Body of pancreas (tissue), 4 donors: Measurements from ENCODE around the gene ANKRD18A. TPM values are rescaled to one million over a fixed set of nuclear protein-coding genes. Genes with fewer than 3 reads are reported as not detected.

Experiments used
- ATAC-seq: fragments of 150-250 bp; one replicate; pipeline ENCODE4 v1.9.1; 2016
- DNase-seq, 4 donors: peaks; one replicate each; pipeline ENCODE4 v3.0.0-alpha.2; 2019
- H3K27ac ChIP-seq, 4 donors: fragments of 200-600 bp; sonication (generic); 1 replicate in 3 of 4; 2 replicates in 1 of 4; pipeline versions ENCODE4 v1.5.1 to v1.6.1; 2016 to 2019; ENCODE audit warnings: mild to moderate bottlenecking in 1 of 4, mixed read lengths in 1 of 4, moderate library complexity in 1 of 4
- H3K27me3 ChIP-seq, 2 donors: fragments of 200-600 bp; sonication (generic); one replicate each; pipeline ENCODE4 v1.6.0; 2016; ENCODE audit warnings: mild to moderate bottlenecking in 1 of 2
- H3K36me3 ChIP-seq, 2 donors: fragments of 200-600 bp; sonication (generic); replicated peaks in 1 of 2; 2 replicates each; pipeline ENCODE4 v1.5.1; 2016; ENCODE audit warnings: low read depth in 2 of 2; ENCODE audit not compliant: insufficient read depth in 1 of 2
- H3K4me1 ChIP-seq: fragments of 200-600 bp; sonication (generic); one replicate; pipeline ENCODE4 v1.6.0; 2016
- H3K4me3 ChIP-seq, 2 donors: fragments of 200-600 bp; sonication (generic); 1 replicate in 1 of 2; 2 replicates in 1 of 2; pipeline ENCODE4 v1.5.1; 2016 to 2019
- H3K9me3 ChIP-seq, 3 donors: fragments of 200-600 bp; sonication (generic); 1 replicate in 2 of 3; 2 replicates in 1 of 3; pipeline ENCODE4 v1.5.1; 2016
- POLR2A ChIP-seq, 3 donors: fragments of 450-650 bp; IDR thresholded peaks; one replicate each; pipeline ENCODE4 v1.6.1; 2016; ENCODE audit warnings: antibody characterized with exemption in 3 of 3, mild to moderate bottlenecking in 2 of 3
- WGBS, 2 donors: methylation state at CpG; one replicate each; pipeline ENCODE4 v1.1.5; 2017; 5-methylcytosine and 5-hydroxymethylcytosine counted together
- intact Hi-C: fragments of 100-400 bp; cut with DNase I; formaldehyde crosslinking; loops from one replicate; pipeline ENCODE4 v1.15.1; 2023
- total RNA-seq, 2 donors: library from RNA; depleted of rRNA; stranded (reverse); fragments of >200 nt; gene quantifications; one replicate each; pipeline ENCODE4 v1.1.0, GENCODE V29; 2016
- TF ChIP-seq, protein P1 (sequence below), 7 experiments: fragments of 450-650 bp in 4 of 7; fragments of 200-600 bp in 3 of 7; sonication (generic) in 3 of 7; IDR thresholded peaks; one replicate each; pipeline ENCODE4 v1.5.1; 2016 to 2019; ENCODE audit warnings: antibody characterized with exemption in 7 of 7

The ANKRD18A gene
- total RNA-seq, 2 donors from 2014 or later = 6.5 to 23.1 TPM

DNA sequence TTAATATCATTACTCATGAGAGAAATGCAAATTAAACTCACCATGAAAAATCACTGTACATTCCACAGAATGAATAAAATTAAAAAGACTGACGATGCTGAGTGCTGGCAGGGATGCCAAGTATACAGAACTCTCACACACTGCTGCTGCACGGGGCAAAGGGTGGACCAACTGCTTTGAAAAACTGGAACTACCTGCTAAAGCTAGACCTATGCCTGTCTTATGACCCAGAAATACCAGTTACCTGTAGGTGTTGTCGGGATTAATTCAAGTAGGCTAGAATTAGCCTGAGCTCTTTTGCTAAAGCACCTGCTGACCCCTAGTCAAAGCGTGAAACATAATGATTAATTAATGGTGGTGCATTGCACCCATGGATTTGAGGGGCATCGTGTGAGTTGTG, 36.5 kb upstream of the ANKRD18A start:
- ATAC-seq (no peak), DNase-seq (no peak)
- WGBS, 2 donors = 33 to 67% methylated on average over 5 of the region's 5 CpGs
- no peaks in the 10 kb centered on the region for H3K36me3 ChIP-seq
- no peak overlapping the region for H3K4me3 ChIP-seq
- no peaks in the 10 kb centered on the region for H3K9me3 ChIP-seq
- no peak overlapping the region for H3K27ac ChIP-seq
- intact Hi-C loops = no loop called here
- TF ChIP-seq, protein P1, sequence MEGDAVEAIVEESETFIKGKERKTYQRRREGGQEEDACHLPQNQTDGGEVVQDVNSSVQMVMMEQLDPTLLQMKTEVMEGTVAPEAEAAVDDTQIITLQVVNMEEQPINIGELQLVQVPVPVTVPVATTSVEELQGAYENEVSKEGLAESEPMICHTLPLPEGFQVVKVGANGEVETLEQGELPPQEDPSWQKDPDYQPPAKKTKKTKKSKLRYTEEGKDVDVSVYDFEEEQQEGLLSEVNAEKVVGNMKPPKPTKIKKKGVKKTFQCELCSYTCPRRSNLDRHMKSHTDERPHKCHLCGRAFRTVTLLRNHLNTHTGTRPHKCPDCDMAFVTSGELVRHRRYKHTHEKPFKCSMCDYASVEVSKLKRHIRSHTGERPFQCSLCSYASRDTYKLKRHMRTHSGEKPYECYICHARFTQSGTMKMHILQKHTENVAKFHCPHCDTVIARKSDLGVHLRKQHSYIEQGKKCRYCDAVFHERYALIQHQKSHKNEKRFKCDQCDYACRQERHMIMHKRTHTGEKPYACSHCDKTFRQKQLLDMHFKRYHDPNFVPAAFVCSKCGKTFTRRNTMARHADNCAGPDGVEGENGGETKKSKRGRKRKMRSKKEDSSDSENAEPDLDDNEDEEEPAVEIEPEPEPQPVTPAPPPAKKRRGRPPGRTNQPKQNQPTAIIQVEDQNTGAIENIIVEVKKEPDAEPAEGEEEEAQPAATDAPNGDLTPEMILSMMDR (IDR thresholded peaks at IDR 0.05) = no peak
- no peak for TF ChIP-seq POLR2A (IDR thresholded peaks at IDR 0.05)
- no peaks in the 10 kb centered on the region for H3K4me1 ChIP-seq
- H3K27me3 ChIP-seq = no peaks in the 10 kb centered on the region

DNA sequence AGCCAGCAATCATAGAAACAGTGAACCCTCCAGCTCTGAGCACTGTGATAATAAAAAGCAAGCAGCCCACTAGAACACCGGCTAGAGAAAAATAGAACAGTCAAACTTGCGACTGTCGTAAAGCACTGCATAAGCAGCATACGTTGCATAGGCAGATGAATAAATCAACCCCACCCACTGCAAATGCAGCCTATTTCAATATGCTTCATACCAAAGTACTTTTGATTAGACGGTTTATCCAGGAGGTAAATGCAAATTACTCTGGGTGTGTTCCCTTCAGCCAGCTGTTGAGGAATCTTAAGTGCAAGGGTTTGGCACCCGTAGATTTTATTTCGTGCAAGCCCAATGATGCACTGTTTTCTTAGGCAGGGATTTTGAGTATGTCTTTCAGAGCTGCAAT, 32.1 kb upstream of the ANKRD18A start:
- 71 to 76% methylated on average over 7 of the region's 7 CpGs for WGBS, 2 donors
- H3K4me1 ChIP-seq = no peaks in the 10 kb centered on the region
- H3K27me3 ChIP-seq = no peaks in the 10 kb centered on the region
- TF ChIP-seq, protein P1 (IDR thresholded peaks at IDR 0.05) = no peak
- no peak for TF ChIP-seq POLR2A (IDR thresholded peaks at IDR 0.05)
- H3K36me3 ChIP-seq = no peaks in the 10 kb centered on the region
- DNase-seq (no peak), ATAC-seq (no peak)
- intact Hi-C loops = no loop called here
- no peak overlapping the region for H3K27ac ChIP-seq
- H3K9me3 ChIP-seq = no peaks in the 10 kb centered on the region
- no peak overlapping the region for H3K4me3 ChIP-seq

DNA sequence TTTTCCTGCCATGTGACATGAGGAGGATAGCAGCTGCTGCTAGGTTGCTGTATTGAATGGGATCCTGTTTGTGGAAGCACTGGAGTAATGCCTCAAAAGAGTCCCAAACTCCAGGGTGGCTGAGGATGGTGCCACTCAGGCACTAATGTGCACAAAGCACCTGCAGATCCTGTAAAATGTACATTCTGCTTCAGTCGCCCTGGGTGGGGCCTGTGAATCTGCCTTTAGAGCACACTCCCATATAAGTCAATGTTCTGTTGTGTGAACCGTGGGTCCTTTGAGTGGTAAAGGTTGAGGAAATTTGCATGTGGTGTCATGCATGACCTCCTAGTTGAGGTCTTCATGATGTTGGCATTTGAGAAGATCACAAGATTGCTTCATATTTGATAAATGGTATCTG, 31.6 kb upstream of the ANKRD18A start:
- H3K4me1 ChIP-seq = no peaks in the 10 kb centered on the region
- intact Hi-C loops = no loop called here
- WGBS, 2 donors = 59 to 70% methylated on average over 2 of the region's 2 CpGs
- no peak for DNase-seq
- no peaks in the 10 kb centered on the region for H3K27me3 ChIP-seq
- no peaks in the 10 kb centered on the region for H3K36me3 ChIP-seq
- no peak overlapping the region for H3K27ac ChIP-seq
- H3K4me3 ChIP-seq = no peak overlapping the region
- ATAC-seq = no peak
- TF ChIP-seq, protein P1 (IDR thresholded peaks at IDR 0.05) = no peak
- no peak for TF ChIP-seq POLR2A (IDR thresholded peaks at IDR 0.05)
- H3K9me3 ChIP-seq = no peaks in the 10 kb centered on the region

DNA sequence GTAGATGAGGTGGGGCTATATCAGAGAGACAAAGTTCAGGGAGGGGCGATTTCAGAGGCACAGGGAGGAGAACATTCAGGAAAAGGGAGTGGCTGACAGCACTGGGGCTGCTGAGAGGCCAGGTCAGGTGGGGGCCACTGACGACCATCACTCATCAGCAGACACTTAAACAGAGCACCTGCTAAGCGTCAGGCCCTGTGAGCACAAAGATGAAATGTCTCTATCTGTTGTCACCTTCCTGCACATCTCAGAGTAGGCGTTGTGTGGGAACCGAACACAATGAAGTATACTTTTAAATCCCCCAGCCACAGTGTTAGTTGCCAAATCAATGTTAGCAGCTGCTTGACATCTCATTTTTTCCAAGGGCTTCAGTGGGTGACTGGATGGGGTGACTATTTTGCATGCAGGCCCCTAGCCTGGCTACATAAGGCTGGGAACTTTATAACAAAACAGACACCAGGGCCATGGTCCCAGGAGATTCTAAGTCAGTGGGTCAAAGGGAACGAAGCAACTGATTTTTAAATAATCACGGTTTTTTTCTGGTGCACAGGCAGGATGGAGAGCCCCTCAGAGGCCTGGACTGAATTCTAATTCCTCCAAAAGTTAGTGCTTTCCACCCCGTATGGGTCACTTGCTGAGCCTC, 31.1 kb upstream of the ANKRD18A start:
- DNase-seq (no peak), ATAC-seq (no peak)
- Histone ChIP-seq H3K9me3 (no peaks in the 10 kb centered on the region), H3K4me1 (no peaks in the 10 kb centered on the region), H3K27me3 (no peaks in the 10 kb centered on the region), H3K36me3 (no peaks in the 10 kb centered on the region), H3K4me3 (no peak overlapping the region), H3K27ac (no peak overlapping the region)
- TF ChIP-seq, protein P1 (IDR thresholded peaks at IDR 0.05) = no peak
- no peak for TF ChIP-seq POLR2A (IDR thresholded peaks at IDR 0.05)
- intact Hi-C loops = no loop called here
- WGBS, 2 donors = 57 to 64% methylated on average over 8 of the region's 8 CpGs

DNA sequence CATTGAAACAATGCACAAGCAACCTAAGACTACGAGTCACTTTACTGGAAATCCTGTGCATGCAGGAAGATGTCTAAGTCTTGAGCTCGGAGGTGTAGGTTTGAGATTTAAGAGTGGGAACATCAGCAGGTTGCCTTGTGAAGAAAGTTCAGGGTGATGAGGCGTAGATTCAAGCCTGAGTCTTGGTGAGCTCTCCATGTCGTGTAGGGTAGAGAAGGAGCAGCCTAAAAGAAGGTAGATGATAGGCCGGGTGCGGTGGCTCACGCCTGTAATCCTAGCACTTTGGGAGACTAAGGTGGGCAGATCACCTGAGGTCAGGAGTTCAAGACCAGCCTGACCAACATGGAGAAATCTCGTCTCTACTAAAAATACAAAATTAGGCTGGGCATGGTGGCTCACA, 30.2 kb upstream of the ANKRD18A start:
- Histone ChIP-seq H3K27ac (no peak overlapping the region), H3K9me3 (no peaks in the 10 kb centered on the region), H3K36me3 (no peaks in the 10 kb centered on the region), H3K4me3 (no peak overlapping the region), H3K4me1 (no peaks in the 10 kb centered on the region), H3K27me3 (no peaks in the 10 kb centered on the region)
- intact Hi-C loops = no loop called here
- DNase-seq (no peak), ATAC-seq (no peak)
- 80 to 84% methylated on average over 8 of the region's 8 CpGs for WGBS, 2 donors
- TF ChIP-seq, protein P1 (IDR thresholded peaks at IDR 0.05) = no peak
- no peak for TF ChIP-seq POLR2A (IDR thresholded peaks at IDR 0.05)
